ENCODE measurements around the gene RPN2. TPM values are rescaled to one million over a fixed set of nuclear protein-coding genes. Genes with fewer than 3 reads are reported as not detected.

Gene RPN2
- total RNA-seq, 1 experiment from 2014 or later, result 222 TPM

DNA sequence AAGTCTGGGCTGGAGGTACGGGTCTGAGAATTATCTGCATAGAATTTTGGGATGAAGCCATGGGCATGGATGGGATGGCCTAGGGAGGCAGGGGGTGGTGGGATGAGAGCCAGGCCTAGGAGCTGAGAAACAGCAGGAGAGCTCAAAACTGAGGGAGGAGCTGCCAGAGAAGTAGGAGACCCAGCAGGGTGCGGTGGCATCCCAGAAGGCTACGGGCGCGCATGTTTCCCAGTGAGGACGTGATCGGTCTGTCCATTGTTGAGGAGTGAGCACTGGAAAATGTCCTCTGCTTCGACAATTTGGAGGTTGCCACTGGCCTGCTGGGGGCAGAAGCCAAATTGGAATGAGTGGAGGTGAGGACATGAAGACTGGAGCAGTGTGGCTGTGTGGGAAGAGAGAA is 14.7 kb downstream of the RPN2 start:
- BruUV-seq (replicated peaks), result no TSS peak
- peaks cover 21% of the 10 kb centered on the region for H3K4me1 ChIP-seq (ENCODE audit: insufficient read depth, low read length, poor library complexity, severe bottlenecking)
- peaks cover 33% of the 10 kb centered on the region for H3K36me3 ChIP-seq (ENCODE audit: insufficient read depth, low read length, poor library complexity, severe bottlenecking)
- TF ChIP-seq, protein P1, sequence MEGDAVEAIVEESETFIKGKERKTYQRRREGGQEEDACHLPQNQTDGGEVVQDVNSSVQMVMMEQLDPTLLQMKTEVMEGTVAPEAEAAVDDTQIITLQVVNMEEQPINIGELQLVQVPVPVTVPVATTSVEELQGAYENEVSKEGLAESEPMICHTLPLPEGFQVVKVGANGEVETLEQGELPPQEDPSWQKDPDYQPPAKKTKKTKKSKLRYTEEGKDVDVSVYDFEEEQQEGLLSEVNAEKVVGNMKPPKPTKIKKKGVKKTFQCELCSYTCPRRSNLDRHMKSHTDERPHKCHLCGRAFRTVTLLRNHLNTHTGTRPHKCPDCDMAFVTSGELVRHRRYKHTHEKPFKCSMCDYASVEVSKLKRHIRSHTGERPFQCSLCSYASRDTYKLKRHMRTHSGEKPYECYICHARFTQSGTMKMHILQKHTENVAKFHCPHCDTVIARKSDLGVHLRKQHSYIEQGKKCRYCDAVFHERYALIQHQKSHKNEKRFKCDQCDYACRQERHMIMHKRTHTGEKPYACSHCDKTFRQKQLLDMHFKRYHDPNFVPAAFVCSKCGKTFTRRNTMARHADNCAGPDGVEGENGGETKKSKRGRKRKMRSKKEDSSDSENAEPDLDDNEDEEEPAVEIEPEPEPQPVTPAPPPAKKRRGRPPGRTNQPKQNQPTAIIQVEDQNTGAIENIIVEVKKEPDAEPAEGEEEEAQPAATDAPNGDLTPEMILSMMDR (conservative IDR thresholded peaks at IDR 0.05; ENCODE audit: low read depth, low read length), result no peak
- TF ChIP-seq EZH2 (IDR thresholded peaks at IDR 0.05; ENCODE audit: borderline replicate concordance, low read depth, low read length, poor library complexity, severe bottlenecking), result no peak
- CTCF ChIA-PET, result interaction anchor here (0.6 kb wide), 1 partner anchor 648 kb away, joined by 3 read pairs; no protein-coding TSS in a partner anchor
- H3K27me3 ChIP-seq (replicated peaks; ENCODE audit: insufficient read depth, low read depth, low read length, poor library complexity), result no peaks in the 10 kb centered on the region
- POLR2A ChIA-PET (ENCODE audit: low non-redundant PET), result no interaction called here
- H3K9me3 ChIP-seq (ENCODE audit: low read depth, low read length, poor library complexity, severe bottlenecking), result no peaks in the 10 kb centered on the region
- H3K4me3 ChIP-seq (ENCODE audit: low read depth, low read length, poor library complexity, severe bottlenecking), result no peak overlapping the region
- peak; percentile 39 for DNase-seq (ENCODE audit: low spot score)
- peak overlapping the region; percentile 0 for H3K27ac ChIP-seq (ENCODE audit: low read depth, low read length, poor library complexity, severe bottlenecking)
- intact Hi-C loops (cut with micrococcal nuclease; ENCODE audit: unreplicated experiment), result no loop called here

DNA sequence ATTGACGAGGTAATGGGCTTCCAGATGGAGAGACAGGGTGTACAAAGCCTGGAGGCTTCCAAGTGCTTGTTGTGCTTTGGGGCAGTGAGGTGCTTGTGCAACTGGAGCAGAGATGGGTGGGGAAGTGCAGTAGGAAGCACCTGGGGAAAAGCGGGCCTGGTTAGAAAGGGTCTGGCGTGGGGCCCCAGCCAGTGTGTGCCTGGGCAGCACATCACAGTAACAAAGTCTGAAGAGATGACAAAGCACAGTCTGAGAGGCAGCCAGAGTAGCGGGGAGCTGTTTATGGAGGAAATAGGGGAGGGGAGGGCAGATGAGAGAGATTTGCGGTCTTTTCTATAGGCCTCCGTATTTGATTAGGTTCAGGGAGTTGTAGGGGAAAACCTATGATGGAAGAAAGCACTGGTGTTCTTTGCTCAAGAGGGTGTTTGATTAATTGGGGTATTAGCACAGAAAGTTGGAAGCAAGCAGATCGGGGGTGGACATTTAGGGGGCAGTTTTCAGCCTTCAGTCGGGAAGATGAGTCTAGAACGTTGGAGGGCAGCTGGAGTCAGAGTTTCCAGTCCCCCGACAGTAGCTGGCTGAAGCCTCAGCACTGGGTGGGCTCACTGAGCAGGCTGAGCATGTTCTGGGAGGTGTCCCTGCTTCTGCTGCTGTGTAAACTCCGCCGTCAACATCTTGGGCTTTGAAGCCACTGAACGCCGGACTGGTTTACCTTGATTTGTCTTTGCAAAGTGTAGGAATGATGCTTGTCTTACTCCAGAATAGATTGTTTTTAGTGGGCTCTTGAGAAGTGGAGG is 15.7 kb downstream of the RPN2 start:
- DNase-seq (ENCODE audit: low spot score), result no peak
- peaks cover 21% of the 10 kb centered on the region for H3K4me1 ChIP-seq (ENCODE audit: insufficient read depth, low read length, poor library complexity, severe bottlenecking)
- no peak for TF ChIP-seq EZH2 (IDR thresholded peaks at IDR 0.05; ENCODE audit: borderline replicate concordance, low read depth, low read length, poor library complexity, severe bottlenecking)
- ChIA-PET POLR2A (ENCODE audit: low non-redundant PET) (no interaction called here), CTCF (interaction anchor here (0.7 to 1.0 kb wide), 6 partner anchors 16 to 446 kb away, joined by 3 to 5 read pairs (median 4); no protein-coding TSS in a partner anchor)
- H3K9me3 ChIP-seq (ENCODE audit: low read depth, low read length, poor library complexity, severe bottlenecking), result no peaks in the 10 kb centered on the region
- H3K27me3 ChIP-seq (replicated peaks; ENCODE audit: insufficient read depth, low read depth, low read length, poor library complexity), result no peaks in the 10 kb centered on the region
- no TSS peak for BruUV-seq (replicated peaks)
- no peak overlapping the region for H3K4me3 ChIP-seq (ENCODE audit: low read depth, low read length, poor library complexity, severe bottlenecking)
- H3K27ac ChIP-seq (ENCODE audit: low read depth, low read length, poor library complexity, severe bottlenecking), result no peak overlapping the region
- intact Hi-C loops (cut with micrococcal nuclease; ENCODE audit: unreplicated experiment), result no loop called here
- H3K36me3 ChIP-seq (ENCODE audit: insufficient read depth, low read length, poor library complexity, severe bottlenecking), result peaks cover 36% of the 10 kb centered on the region

DNA sequence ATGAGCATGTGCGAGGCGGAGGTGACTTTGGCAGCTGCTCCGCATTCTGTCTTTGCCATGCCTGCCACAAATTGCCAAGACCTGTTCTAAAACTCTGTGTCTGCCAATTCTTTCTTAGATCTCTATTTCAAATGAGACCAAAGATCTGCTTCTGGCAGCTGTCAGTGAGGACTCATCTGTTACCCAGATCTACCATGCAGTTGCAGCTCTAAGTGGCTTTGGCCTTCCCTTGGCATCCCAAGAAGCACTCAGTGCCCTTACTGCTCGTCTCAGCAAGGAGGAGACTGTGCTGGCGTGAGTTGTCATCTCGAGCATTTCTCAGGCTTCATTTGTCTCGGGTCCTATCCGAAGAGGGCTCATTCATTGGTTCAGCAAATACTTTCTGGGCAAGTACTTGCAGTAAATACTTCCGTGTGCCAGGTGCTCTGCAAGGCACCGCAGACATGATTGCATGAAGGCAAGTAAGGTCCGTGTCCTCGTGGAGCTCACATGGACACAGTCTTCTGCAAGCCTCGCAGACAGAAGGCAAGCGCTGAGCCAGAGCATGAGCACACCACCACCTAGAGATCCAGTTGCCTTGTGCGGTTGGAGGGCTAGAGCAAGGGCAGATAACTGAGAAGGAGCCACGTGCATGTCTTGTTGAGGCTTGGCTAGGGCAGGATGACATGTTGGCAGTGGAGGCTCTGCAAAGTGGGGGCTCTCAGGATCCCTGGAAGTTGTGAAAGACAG is 20.0 kb downstream of the RPN2 start:
- H3K36me3 ChIP-seq (ENCODE audit: insufficient read depth, low read length, poor library complexity, severe bottlenecking), result peaks cover 62% of the 10 kb centered on the region
- H3K4me1 ChIP-seq (ENCODE audit: insufficient read depth, low read length, poor library complexity, severe bottlenecking), result peaks cover 15% of the 10 kb centered on the region
- H3K27ac ChIP-seq (ENCODE audit: low read depth, low read length, poor library complexity, severe bottlenecking), result no peak overlapping the region
- H3K27me3 ChIP-seq (replicated peaks; ENCODE audit: insufficient read depth, low read depth, low read length, poor library complexity), result no peaks in the 10 kb centered on the region
- TF ChIP-seq EZH2 (IDR thresholded peaks at IDR 0.05; ENCODE audit: borderline replicate concordance, low read depth, low read length, poor library complexity, severe bottlenecking), result no peak
- TF ChIP-seq, protein P1 (conservative IDR thresholded peaks at IDR 0.05; ENCODE audit: low read depth, low read length), result no peak
- ChIA-PET CTCF (no interaction called here), POLR2A (ENCODE audit: low non-redundant PET) (no interaction called here)
- no peak for DNase-seq (ENCODE audit: low spot score)
- no peak overlapping the region for H3K4me3 ChIP-seq (ENCODE audit: low read depth, low read length, poor library complexity, severe bottlenecking)
- BruUV-seq (replicated peaks), result no TSS peak
- intact Hi-C loops (cut with micrococcal nuclease; ENCODE audit: unreplicated experiment), result no loop called here
- H3K9me3 ChIP-seq (ENCODE audit: low read depth, low read length, poor library complexity, severe bottlenecking), result no peaks in the 10 kb centered on the region
